ENCODE results near the gene PRR5. TPM values are rescaled to one million over a fixed set of nuclear protein-coding genes. Genes with fewer than 3 reads are reported as not detected.

PRR5 gene
- total and polyA plus RNA-seq, 2 donors from 2014 or later: 24.0 to 46.0 TPM

DNA sequence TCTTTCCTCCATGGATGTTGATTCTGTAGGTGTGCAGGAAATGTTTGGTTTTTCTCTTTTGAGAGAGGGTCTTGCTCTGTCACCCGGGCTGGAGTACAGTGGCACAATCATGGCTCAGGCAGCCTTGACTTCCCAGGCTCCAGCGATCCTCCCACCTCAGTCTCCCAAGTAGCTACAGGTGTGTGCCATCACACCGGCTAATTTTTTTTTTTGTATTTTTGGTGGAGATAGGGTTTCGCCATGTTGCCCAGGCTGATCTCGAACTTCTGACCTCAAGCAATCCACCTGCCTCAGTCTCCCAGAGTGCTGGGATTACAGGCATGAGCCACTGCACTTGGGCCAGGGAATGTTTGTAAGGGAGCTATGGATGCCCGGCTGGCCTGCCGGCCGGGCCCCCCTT, 4.5 kb downstream of the PRR5 start:
- H3K36me3 ChIP-seq (ENCODE audit: control insufficient read depth in 2 of 3, insufficient read depth in 3 of 3, low read length in 3 of 3): no peaks in the 10 kb centered on the region
- H3K9ac ChIP-seq (ENCODE audit: low read length in 3 of 3): no peak overlapping the region
- DNase-seq: no peak
- intact Hi-C loops (cut with DNase I): no loop called here
- no peak overlapping the region for H3K27ac ChIP-seq (ENCODE audit: low read depth in 2 of 2, low read length in 2 of 2)
- H3K4me1 ChIP-seq (ENCODE audit: control insufficient read depth in 2 of 3, insufficient read depth in 2 of 3, low read depth in 1 of 3, low read length in 3 of 3): peaks cover 0 to 17% (median 0%) of the 10 kb centered on the region in 3 donors
- no peaks in the 10 kb centered on the region for H3K9me3 ChIP-seq (ENCODE audit: control insufficient read depth in 2 of 3, insufficient read depth in 1 of 3, low read length in 3 of 3)
- H3K4me3 ChIP-seq (ENCODE audit: low read length in 3 of 3): no peak overlapping the region
- FAIRE-seq: no peak
- H3K27me3 ChIP-seq (ENCODE audit: control insufficient read depth, insufficient read depth, low read length): no peaks in the 10 kb centered on the region
- TF ChIP-seq, protein P1, sequence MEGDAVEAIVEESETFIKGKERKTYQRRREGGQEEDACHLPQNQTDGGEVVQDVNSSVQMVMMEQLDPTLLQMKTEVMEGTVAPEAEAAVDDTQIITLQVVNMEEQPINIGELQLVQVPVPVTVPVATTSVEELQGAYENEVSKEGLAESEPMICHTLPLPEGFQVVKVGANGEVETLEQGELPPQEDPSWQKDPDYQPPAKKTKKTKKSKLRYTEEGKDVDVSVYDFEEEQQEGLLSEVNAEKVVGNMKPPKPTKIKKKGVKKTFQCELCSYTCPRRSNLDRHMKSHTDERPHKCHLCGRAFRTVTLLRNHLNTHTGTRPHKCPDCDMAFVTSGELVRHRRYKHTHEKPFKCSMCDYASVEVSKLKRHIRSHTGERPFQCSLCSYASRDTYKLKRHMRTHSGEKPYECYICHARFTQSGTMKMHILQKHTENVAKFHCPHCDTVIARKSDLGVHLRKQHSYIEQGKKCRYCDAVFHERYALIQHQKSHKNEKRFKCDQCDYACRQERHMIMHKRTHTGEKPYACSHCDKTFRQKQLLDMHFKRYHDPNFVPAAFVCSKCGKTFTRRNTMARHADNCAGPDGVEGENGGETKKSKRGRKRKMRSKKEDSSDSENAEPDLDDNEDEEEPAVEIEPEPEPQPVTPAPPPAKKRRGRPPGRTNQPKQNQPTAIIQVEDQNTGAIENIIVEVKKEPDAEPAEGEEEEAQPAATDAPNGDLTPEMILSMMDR (IDR thresholded peaks at IDR 0.05; ENCODE audit: borderline replicate concordance, extremely low read depth, insufficient read depth): no peak

DNA sequence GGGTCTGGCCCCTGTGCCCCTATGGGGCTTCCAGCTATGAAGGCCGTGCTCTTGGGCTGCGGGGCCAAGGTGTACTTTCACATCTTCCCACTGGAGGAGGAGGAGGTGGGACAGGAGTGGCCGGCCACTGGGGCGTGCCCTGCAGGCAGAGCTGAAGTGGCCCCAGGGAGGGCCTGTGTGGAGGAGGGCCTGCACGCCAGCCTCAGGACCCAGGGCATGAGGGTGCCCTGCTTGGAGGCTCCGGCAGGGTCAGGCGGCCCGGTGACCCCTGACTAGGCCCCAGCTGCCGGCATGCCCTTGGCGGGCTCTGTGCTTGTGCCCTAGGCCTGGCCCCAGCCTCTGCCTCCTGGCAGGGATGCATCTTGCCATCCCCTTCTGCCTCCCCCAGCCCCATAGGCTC, 5.2 kb downstream of the PRR5 start:
- DNase-seq (no peak), FAIRE-seq (no peak)
- no peak overlapping the region for H3K27ac ChIP-seq (ENCODE audit: low read depth in 2 of 2, low read length in 2 of 2)
- intact Hi-C loops (cut with DNase I): no loop called here
- TF ChIP-seq, protein P1 (IDR thresholded peaks at IDR 0.05; ENCODE audit: borderline replicate concordance, extremely low read depth, insufficient read depth): no peak
- H3K9me3 ChIP-seq (ENCODE audit: control insufficient read depth in 2 of 3, insufficient read depth in 1 of 3, low read length in 3 of 3): no peaks in the 10 kb centered on the region
- H3K4me3 ChIP-seq (ENCODE audit: low read length in 3 of 3): no peak overlapping the region
- no peaks in the 10 kb centered on the region for H3K36me3 ChIP-seq (ENCODE audit: control insufficient read depth in 2 of 3, insufficient read depth in 3 of 3, low read length in 3 of 3)
- H3K4me1 ChIP-seq (ENCODE audit: control insufficient read depth in 2 of 3, insufficient read depth in 2 of 3, low read depth in 1 of 3, low read length in 3 of 3): peaks cover 0 to 17% (median 0%) of the 10 kb centered on the region in 3 donors
- H3K9ac ChIP-seq (ENCODE audit: low read length in 3 of 3): no peak overlapping the region
- H3K27me3 ChIP-seq (ENCODE audit: control insufficient read depth, insufficient read depth, low read length): no peaks in the 10 kb centered on the region

DNA sequence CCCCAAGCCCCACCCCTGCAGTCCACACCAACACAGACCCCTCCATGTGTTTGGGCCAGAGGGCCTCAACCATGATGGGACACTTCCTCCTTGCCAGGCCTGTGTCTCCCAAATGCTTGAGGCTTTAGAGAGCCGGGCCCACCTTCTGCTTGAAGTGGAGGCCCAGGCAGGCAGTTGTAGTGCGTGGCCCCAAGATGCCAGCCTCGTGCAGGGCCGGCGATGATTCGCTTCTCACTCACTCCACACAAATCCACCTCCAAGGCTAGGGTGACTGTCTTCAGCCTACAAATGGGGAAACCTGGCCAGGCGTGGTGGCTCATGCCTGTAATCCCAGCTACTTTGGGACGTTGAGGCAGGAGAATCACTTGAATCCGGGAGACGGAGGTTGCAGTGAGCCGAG, 5.7 kb downstream of the PRR5 start:
- Histone ChIP-seq H3K4me1 (ENCODE audit: control insufficient read depth in 2 of 3, insufficient read depth in 2 of 3, low read depth in 1 of 3, low read length in 3 of 3) (peaks cover 0 to 20% (median 0%) of the 10 kb centered on the region in 3 donors), H3K27ac (ENCODE audit: low read depth in 2 of 2, low read length in 2 of 2) (no peak overlapping the region), H3K9me3 (ENCODE audit: control insufficient read depth in 2 of 3, insufficient read depth in 1 of 3, low read length in 3 of 3) (no peaks in the 10 kb centered on the region), H3K36me3 (ENCODE audit: control insufficient read depth in 2 of 3, insufficient read depth in 3 of 3, low read length in 3 of 3) (no peaks in the 10 kb centered on the region), H3K9ac (ENCODE audit: low read length in 3 of 3) (no peak overlapping the region), H3K4me3 (ENCODE audit: low read length in 3 of 3) (no peak overlapping the region), H3K27me3 (ENCODE audit: control insufficient read depth, insufficient read depth, low read length) (no peaks in the 10 kb centered on the region)
- intact Hi-C loops (cut with DNase I): no loop called here
- FAIRE-seq (no peak), DNase-seq (no peak)
- TF ChIP-seq, protein P1 (IDR thresholded peaks at IDR 0.05; ENCODE audit: borderline replicate concordance, extremely low read depth, insufficient read depth): no peak

DNA sequence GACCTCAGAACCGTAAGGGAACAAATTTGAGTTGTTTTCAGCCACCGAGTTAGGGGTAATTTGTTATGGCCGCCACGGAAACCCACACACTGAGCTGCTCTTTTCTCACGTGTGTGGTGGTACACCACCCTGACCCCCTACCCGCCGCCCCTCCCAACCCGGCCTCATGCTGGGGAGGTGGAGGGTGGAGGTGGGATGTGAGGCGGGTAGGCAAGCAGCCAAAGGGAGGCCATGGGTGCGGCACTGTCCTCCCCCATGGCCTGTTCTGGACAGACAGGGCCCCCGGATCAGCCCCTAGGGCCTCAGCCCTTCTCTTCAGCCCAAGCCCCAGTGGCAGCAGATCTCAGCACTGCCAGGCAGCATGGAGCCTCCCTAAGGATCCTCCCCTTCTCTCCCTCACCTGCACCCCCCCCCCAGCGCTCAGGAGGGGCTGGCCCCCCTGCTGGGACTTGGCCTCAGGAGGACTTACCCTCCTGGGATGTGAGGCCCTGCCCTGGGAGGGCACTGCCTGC, 7.9 kb downstream of the PRR5 start:
- no peaks in the 10 kb centered on the region for H3K36me3 ChIP-seq (ENCODE audit: control insufficient read depth in 2 of 3, insufficient read depth in 3 of 3, low read length in 3 of 3)
- intact Hi-C loops (cut with DNase I): no loop called here
- H3K9ac ChIP-seq (ENCODE audit: low read length in 3 of 3): no peak overlapping the region
- H3K27me3 ChIP-seq (ENCODE audit: control insufficient read depth, insufficient read depth, low read length): no peaks in the 10 kb centered on the region
- TF ChIP-seq, protein P1 (IDR thresholded peaks at IDR 0.05; ENCODE audit: borderline replicate concordance, extremely low read depth, insufficient read depth): no peak
- H3K4me3 ChIP-seq (ENCODE audit: low read length in 3 of 3): no peak overlapping the region
- H3K9me3 ChIP-seq (ENCODE audit: control insufficient read depth in 2 of 3, insufficient read depth in 1 of 3, low read length in 3 of 3): no peaks in the 10 kb centered on the region
- FAIRE-seq (no peak), DNase-seq (no peak)
- peak overlapping the region in 1 of 2 donors; percentile 11 for H3K27ac ChIP-seq (ENCODE audit: low read depth in 2 of 2, low read length in 2 of 2)
- H3K4me1 ChIP-seq (ENCODE audit: control insufficient read depth in 2 of 3, insufficient read depth in 2 of 3, low read depth in 1 of 3, low read length in 3 of 3): peaks cover 0 to 12% (median 0%) of the 10 kb centered on the region in 3 donors
